HepG2 (cell line): ENCODE results near the gene NR5A2.

ENCODE experiments used
- MLX ChIP-seq: IDR thresholded peaks from 2 replicates; pipeline ENCODE4 v1.6.1; 2016
- MYC ChIP-seq: sonication (generic); formaldehyde crosslinking; IDR thresholded peaks from 2 replicates; pipeline ENCODE4 v1.9.0; 2021; ENCODE audit warnings: missing genetic modification reagents, borderline replicate concordance
- POLR2A ChIP-seq, 2 experiments: IDR thresholded peaks; 2 replicates each; pipeline ENCODE4 v1.6.1; 2011; ENCODE audit warnings: low read depth in 2 of 2, low read length in 2 of 2, mild to moderate bottlenecking in 1 of 2, moderate library complexity in 1 of 2; ENCODE audit not compliant: insufficient read depth in 1 of 2
- SOX6 ChIP-seq, 2 experiments: fragments of 450-650 bp in 1 of 2; sonication (generic) in 1 of 2; formaldehyde crosslinking in 1 of 2; IDR thresholded peaks; 2 replicates each; pipeline versions ENCODE4 v1.4.0 to v1.6.1; 2017 to 2020; ENCODE audit warnings: antibody characterized with exemption in 1 of 2, mild to moderate bottlenecking in 1 of 2, missing genetic modification reagents in 1 of 2
- STAG1 ChIP-seq: sonication (generic); formaldehyde crosslinking; IDR thresholded peaks from 2 replicates; pipeline ENCODE4 v1.4.0; 2020; ENCODE audit warnings: missing genetic modification reagents

- TF ChIP-seq STAG1 (CRISPR knock-in tag) (no peak), MLX (CRISPR knock-in tag) (no peak), POLR2A (IDR thresholded peaks at IDR 0.05; ENCODE audit: insufficient read depth in 1 of 2, low read depth in 2 of 2, low read length in 2 of 2) (no peak), MYC (CRISPR knock-in tag) (no peak), SOX6 (IDR thresholded peaks at IDR 0.05) (no peak), SOX6 (CRISPR knock-in tag; IDR thresholded peaks at IDR 0.05) (no peak)
Measured at GRCh38 chr1:200073286-200073637, 45.8 kb downstream of the NR5A2 start.
